ENCODE results near the gene PTPRU.

The PTPRU gene

GRCh38 chr1:29331729-29332128 lies 95.4 kb downstream of the PTPRU start:
- H3K27me3 ChIP-seq (replicated peaks; ENCODE audit: insufficient read depth, low read length): peaks cover 94% of the 10 kb centered on the region
- no peak overlapping the region for H3K4me2 ChIP-seq (ENCODE audit: low read depth, low read length)
- no peak overlapping the region for H2AFZ ChIP-seq (ENCODE audit: low read length)
- no peaks in the 10 kb centered on the region for H4K20me1 ChIP-seq (ENCODE audit: insufficient read depth, low read length)
- no peak overlapping the region for H3K4me3 ChIP-seq (ENCODE audit: low read length)
- DNase-seq: no peak
- H3K9me2 ChIP-seq (replicated peaks; ENCODE audit: insufficient read depth, low read length): no peaks in the 10 kb centered on the region
- H3K9ac ChIP-seq (ENCODE audit: low read length): no peak overlapping the region
- no peak overlapping the region for H3K27ac ChIP-seq (ENCODE audit: low read length)
- no peaks in the 10 kb centered on the region for H3F3A ChIP-seq (ENCODE audit: insufficient read depth, low read length)
- no peaks in the 10 kb centered on the region for H3K79me2 ChIP-seq (ENCODE audit: low read length)
- no peaks in the 10 kb centered on the region for H3K4me1 ChIP-seq (ENCODE audit: low read length)
- H3K9me3 ChIP-seq (replicated peaks; ENCODE audit: insufficient read depth, low read length): no peaks in the 10 kb centered on the region
- TF ChIP-seq CTCF (IDR thresholded peaks at IDR 0.05; ENCODE audit: low read length) (no peak), EZH2phosphoT487 (IDR thresholded peaks at IDR 0.05; ENCODE audit: low read length) (no peak), EZH2 (optimal IDR thresholded peaks at IDR 0.05; ENCODE audit: low read depth, low read length) (no peak)
- H3K36me3 ChIP-seq (replicated peaks; ENCODE audit: insufficient read depth, low read length): no peaks in the 10 kb centered on the region

- Histone ChIP-seq H3K4me1 (ENCODE audit: low read length) (no peaks in the 10 kb centered on the region), H3K4me3 (ENCODE audit: low read length) (no peak overlapping the region), H3K9me2 (replicated peaks; ENCODE audit: insufficient read depth, low read length) (no peaks in the 10 kb centered on the region), H3F3A (ENCODE audit: insufficient read depth, low read length) (no peaks in the 10 kb centered on the region), H3K9me3 (replicated peaks; ENCODE audit: insufficient read depth, low read length) (no peaks in the 10 kb centered on the region), H3K79me2 (ENCODE audit: low read length) (no peaks in the 10 kb centered on the region), H2AFZ (ENCODE audit: low read length) (no peak overlapping the region), H3K4me2 (ENCODE audit: low read depth, low read length) (no peak overlapping the region), H3K27me3 (replicated peaks; ENCODE audit: insufficient read depth, low read length) (peaks cover 99% of the 10 kb centered on the region), H3K9ac (ENCODE audit: low read length) (no peak overlapping the region), H4K20me1 (ENCODE audit: insufficient read depth, low read length) (no peaks in the 10 kb centered on the region; the same call in 1 of the 2 replicates), H3K36me3 (replicated peaks; ENCODE audit: insufficient read depth, low read length) (no peaks in the 10 kb centered on the region), H3K27ac (ENCODE audit: low read length) (no peak overlapping the region)
- peak; percentile 10 for DNase-seq
- peak; percentile 57 for TF ChIP-seq CTCF (IDR thresholded peaks at IDR 0.05; ENCODE audit: low read length)
- no peak for TF ChIP-seq EZH2phosphoT487 (IDR thresholded peaks at IDR 0.05; ENCODE audit: low read length)
These were observed 95.9 kb downstream of the PTPRU start for GRCh38 chr1:29332204-29332603.

- H3K27me3 ChIP-seq (replicated peaks; ENCODE audit: insufficient read depth, low read length): peaks cover 100% of the 10 kb centered on the region
- no peaks in the 10 kb centered on the region for H3K9me2 ChIP-seq (replicated peaks; ENCODE audit: insufficient read depth, low read length)
- no peaks in the 10 kb centered on the region for H3K4me1 ChIP-seq (ENCODE audit: low read length)
- TF ChIP-seq CTCF (IDR thresholded peaks at IDR 0.05; ENCODE audit: low read length) (no peak), EZH2 (optimal IDR thresholded peaks at IDR 0.05; ENCODE audit: low read depth, low read length) (no peak), EZH2phosphoT487 (IDR thresholded peaks at IDR 0.05; ENCODE audit: low read length) (no peak)
- H3K4me3 ChIP-seq (ENCODE audit: low read length): no peak overlapping the region
- no peaks in the 10 kb centered on the region for H3K79me2 ChIP-seq (ENCODE audit: low read length)
- no peak overlapping the region for H3K4me2 ChIP-seq (ENCODE audit: low read depth, low read length)
- no peaks in the 10 kb centered on the region for H3K9me3 ChIP-seq (replicated peaks; ENCODE audit: insufficient read depth, low read length)
- H3F3A ChIP-seq (ENCODE audit: insufficient read depth, low read length): no peaks in the 10 kb centered on the region
- no peak overlapping the region for H3K27ac ChIP-seq (ENCODE audit: low read length)
- no peaks in the 10 kb centered on the region; the same call in 1 of the 2 replicates for H4K20me1 ChIP-seq (ENCODE audit: insufficient read depth, low read length)
- no peak overlapping the region for H2AFZ ChIP-seq (ENCODE audit: low read length)
- no peaks in the 10 kb centered on the region for H3K36me3 ChIP-seq (replicated peaks; ENCODE audit: insufficient read depth, low read length)
- no peak for DNase-seq
- no peak overlapping the region for H3K9ac ChIP-seq (ENCODE audit: low read length)
These were observed 96.7 kb downstream of the PTPRU start for GRCh38 chr1:29333008-29333407.
